Central memory CD8-positive, alpha-beta T cell (primary cell): ENCODE results near the gene INTS1.

Source experiments
- ATAC-seq: fragments of 150-1000 bp; cut with Tn5 transposase; replicated peaks from 2 replicates; pipeline ENCODE4 v1.10.0; 2022; ENCODE audit warnings: mild to moderate bottlenecking, moderate FRiP score, moderate number of reproducible peaks; ENCODE audit not compliant: poor library complexity, severe bottlenecking; ENCODE audit errors: extremely low read depth
- DNase-seq, 2 donors: peaks; one replicate each; pipeline ENCODE4 v3.0.0; 2021; ENCODE audit warnings: low spot score in 2 of 2
- H3K27ac Mint-ChIP-seq: one replicate; pipeline ENCODE4 v1.8.0; 2022; ENCODE audit warnings: low read depth, mild to moderate bottlenecking, moderate library complexity, mixed read lengths
- H3K27me3 Mint-ChIP-seq: one replicate; pipeline ENCODE4 v1.8.0; 2022; ENCODE audit warnings: mixed read lengths
- H3K36me3 Mint-ChIP-seq: one replicate; pipeline ENCODE4 v1.8.0; 2022; ENCODE audit warnings: mild to moderate bottlenecking, moderate library complexity, mixed read lengths; ENCODE audit not compliant: insufficient read depth
- H3K4me1 Mint-ChIP-seq: one replicate; pipeline ENCODE4 v1.8.0; 2022; ENCODE audit warnings: mixed read lengths
- H3K4me3 Mint-ChIP-seq: one replicate; pipeline ENCODE4 v1.8.0; 2022; ENCODE audit warnings: mild to moderate bottlenecking, moderate library complexity, mixed read lengths
- H3K9me3 Mint-ChIP-seq: one replicate; pipeline ENCODE4 v1.8.0; 2022; ENCODE audit warnings: mixed read lengths

INTS1 gene

GRCh38 chr7:1427064-1427657, 77.0 kb downstream of the INTS1 start:
- Mint-ChIP-seq H3K36me3 (peaks cover 2% of the 10 kb centered on the region), H3K27ac (no peak overlapping the region), H3K4me1 (peaks cover under 1% of the 10 kb centered on the region), H3K27me3 (peaks cover 10% of the 10 kb centered on the region), H3K4me3 (no peak overlapping the region), H3K9me3 (no peaks in the 10 kb centered on the region)
- no peak for ATAC-seq
- no peak for DNase-seq

GRCh38 chr7:1426474-1426873, 77.7 kb downstream of the INTS1 start:
- no peak for ATAC-seq

GRCh38 chr7:1425292-1426136, 78.7 kb downstream of the INTS1 start:
- ATAC-seq: no peak
- Mint-ChIP-seq H3K27me3 (peaks cover 7% of the 10 kb centered on the region), H3K27ac (no peak overlapping the region), H3K9me3 (no peaks in the 10 kb centered on the region), H3K36me3 (no peaks in the 10 kb centered on the region), H3K4me1 (no peaks in the 10 kb centered on the region), H3K4me3 (no peak overlapping the region)
- DNase-seq: no peak

More at GRCh38 chr7:1426474-1426873, 77.7 kb downstream of the INTS1 start:
- Mint-ChIP-seq H3K27me3 (peaks cover 7% of the 10 kb centered on the region), H3K27ac (no peak overlapping the region), H3K4me3 (no peak overlapping the region), H3K9me3 (no peaks in the 10 kb centered on the region), H3K4me1 (no peaks in the 10 kb centered on the region), H3K36me3 (peaks cover 1% of the 10 kb centered on the region)
- DNase-seq: no peak

GRCh38 chr7:1424041-1424440, 80.1 kb downstream of the INTS1 start:
- ATAC-seq (no peak), DNase-seq (no peak)
- Mint-ChIP-seq H3K27ac (no peak overlapping the region), H3K4me3 (no peak overlapping the region), H3K27me3 (peaks cover 7% of the 10 kb centered on the region), H3K4me1 (no peaks in the 10 kb centered on the region), H3K9me3 (no peaks in the 10 kb centered on the region), H3K36me3 (no peaks in the 10 kb centered on the region)

- H3K4me1 Mint-ChIP-seq: peaks cover 4% of the 10 kb centered on the region
- no peak for ATAC-seq
- peaks cover 7% of the 10 kb centered on the region for H3K27me3 Mint-ChIP-seq
- no peaks in the 10 kb centered on the region for H3K9me3 Mint-ChIP-seq
- no peaks in the 10 kb centered on the region for H3K36me3 Mint-ChIP-seq
- no peak overlapping the region for H3K4me3 Mint-ChIP-seq
- no peak for DNase-seq
- no peak overlapping the region for H3K27ac Mint-ChIP-seq
Observed at GRCh38 chr7:1423264-1423811, 80.9 kb downstream of the INTS1 start.

- H3K36me3 Mint-ChIP-seq: no peaks in the 10 kb centered on the region
- no peaks in the 10 kb centered on the region for H3K9me3 Mint-ChIP-seq
- H3K27ac Mint-ChIP-seq: no peak overlapping the region
- no peak for ATAC-seq
- H3K4me1 Mint-ChIP-seq: peaks cover 10% of the 10 kb centered on the region
- H3K4me3 Mint-ChIP-seq: no peak overlapping the region
- peaks cover 7% of the 10 kb centered on the region for H3K27me3 Mint-ChIP-seq
- DNase-seq: no peak
Observed at GRCh38 chr7:1422512-1423263, 81.5 kb downstream of the INTS1 start.

GRCh38 chr7:1421946-1422345, 82.2 kb downstream of the INTS1 start:
- peaks cover 18% of the 10 kb centered on the region for H3K4me1 Mint-ChIP-seq
- no peak for ATAC-seq

GRCh38 chr7:1421020-1421790, 83.0 kb downstream of the INTS1 start:
- Mint-ChIP-seq H3K4me1 (peaks cover 19% of the 10 kb centered on the region), H3K27ac (no peak overlapping the region), H3K27me3 (peaks cover 7% of the 10 kb centered on the region), H3K4me3 (no peak overlapping the region), H3K9me3 (no peaks in the 10 kb centered on the region), H3K36me3 (no peaks in the 10 kb centered on the region)
- ATAC-seq: no peak
- DNase-seq: no peak

More at GRCh38 chr7:1421946-1422345, 82.2 kb downstream of the INTS1 start:
- Mint-ChIP-seq H3K4me3 (no peak overlapping the region), H3K27me3 (peaks cover 7% of the 10 kb centered on the region), H3K36me3 (no peaks in the 10 kb centered on the region), H3K9me3 (no peaks in the 10 kb centered on the region), H3K27ac (no peak overlapping the region)
- DNase-seq: no peak
